Motor neuron (in vitro differentiated cells): Measurements from ENCODE around the gene KDM7A. TPM values are rescaled to one million over a fixed set of nuclear protein-coding genes. Genes with fewer than 3 reads are reported as not detected.
A peak's percentile ranks its signal among the peaks of the same experiment; 100 is the strongest.

ENCODE experiments used
- ATAC-seq, 8 experiments: fragments of 200-7000 bp; cut with Tn5 transposase; replicated peaks in 6 of 8; 2 replicates each; pipeline ENCODE4 v1.8.0; 2021; ENCODE audit warnings: mild to moderate bottlenecking in 8 of 8, moderate library complexity in 8 of 8
- H3K27ac ChIP-seq, 2 donors: fragments of 250-450 bp; sonication (Bioruptor Pico); 2 replicates each; pipeline ENCODE4 v1.9.0; 2021; ENCODE audit warnings: antibody characterized with exemption in 2 of 2, mild to moderate bottlenecking in 2 of 2, moderate library complexity in 1 of 2
- H3K4me1 ChIP-seq, 2 donors: fragments of 250-450 bp; sonication (Bioruptor Pico); replicated peaks in 1 of 2; 2 replicates each; pipeline ENCODE4 v1.6.1; 2021; ENCODE audit warnings: antibody characterized with exemption in 2 of 2, mild to moderate bottlenecking in 2 of 2, moderate library complexity in 1 of 2
- H3K4me3 ChIP-seq, 5 donors: fragments of 250-450 bp; sonication (Bioruptor Pico); 2 replicates each; pipeline ENCODE4 v1.9.0; 2021; ENCODE audit warnings: antibody characterized with exemption in 5 of 5, mild to moderate bottlenecking in 5 of 5, moderate library complexity in 4 of 5
- WGBS, 10 experiments: fragments of 450-650 bp; shearing (Covaris generic); methylation state at CpG; one replicate each; pipeline ENCODE4 v1.0.0; 2022; 5-methylcytosine and 5-hydroxymethylcytosine counted together
- in situ Hi-C, 9 experiments: fragments of 400-800 bp; cut with MboI; loops; one replicate each; pipeline ENCODE4 v1.15.0; 2021; ENCODE audit warnings: low sequenced_read_pairs in 9 of 9, low pct_unique_long_range_greater_than_20kb in 2 of 9; ENCODE audit not compliant: unreplicated experiment in 9 of 9
- total RNA-seq, 8 experiments: library from RNA; unstranded; fragments of 300-600 nt; gene quantifications; 2 replicates each; pipeline versions ENCODE4 v1.2.3 to v1.2.4, GENCODE V29; 2022

KDM7A gene
- total RNA-seq, 8 experiments from 2014 or later = 8.6 to 15.5 (median 9.8) TPM

DNA sequence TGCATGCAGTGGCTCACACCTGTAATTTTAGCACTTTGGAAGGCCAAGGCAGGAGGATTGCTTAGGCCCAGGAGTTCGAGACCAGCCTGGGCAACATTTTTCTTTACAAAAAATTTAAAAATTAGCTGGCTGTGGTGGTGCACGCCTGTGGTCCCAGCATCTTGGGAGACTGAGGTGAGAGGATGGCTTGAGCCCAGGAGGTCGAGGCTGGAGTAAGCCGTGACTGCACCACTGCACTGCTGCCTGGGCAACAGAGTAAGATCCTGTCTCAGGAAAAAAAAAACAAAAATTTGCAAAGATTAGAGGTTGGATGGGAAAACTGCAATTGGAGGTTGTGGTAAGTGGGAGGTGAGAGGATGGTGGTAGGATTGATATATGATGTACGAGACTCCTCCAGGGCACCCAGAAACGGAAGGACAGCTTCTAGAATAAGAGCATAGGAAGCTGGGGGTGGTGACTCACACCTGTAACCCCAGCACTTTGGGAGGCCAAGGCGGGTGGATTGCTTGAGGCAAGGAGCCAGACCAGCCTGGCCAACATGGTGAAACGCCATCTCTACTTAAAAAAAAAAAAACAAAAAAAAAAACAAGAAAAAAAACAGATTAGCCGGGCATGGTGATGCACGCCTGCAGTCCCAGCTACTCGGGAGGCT lies 94.9 kb downstream of the KDM7A start:
- Histone ChIP-seq H3K4me3 (no peak overlapping the region), H3K27ac (no peak overlapping the region), H3K4me1 (no peaks in the 10 kb centered on the region)
- in situ Hi-C loops = no loop called here
- WGBS, 10 experiments = 78 to 98% (median 91%) methylated on average over 4 to 10 of the region's 11 CpGs
- no peak for ATAC-seq

- ATAC-seq = no peak
- 0 to 95% (median 68%) methylated on average over 1 to 7 of the region's 7 CpGs; no CpG with 5 or more reads in 2 of the 10 experiments for WGBS, 10 experiments
- Histone ChIP-seq H3K4me3 (no peak overlapping the region), H3K4me1 (no peaks in the 10 kb centered on the region), H3K27ac (no peak overlapping the region)
- in situ Hi-C loops = no loop called here
Measured at GRCh38 chr7:140080919-140081318, 95.9 kb downstream of the KDM7A start.

DNA sequence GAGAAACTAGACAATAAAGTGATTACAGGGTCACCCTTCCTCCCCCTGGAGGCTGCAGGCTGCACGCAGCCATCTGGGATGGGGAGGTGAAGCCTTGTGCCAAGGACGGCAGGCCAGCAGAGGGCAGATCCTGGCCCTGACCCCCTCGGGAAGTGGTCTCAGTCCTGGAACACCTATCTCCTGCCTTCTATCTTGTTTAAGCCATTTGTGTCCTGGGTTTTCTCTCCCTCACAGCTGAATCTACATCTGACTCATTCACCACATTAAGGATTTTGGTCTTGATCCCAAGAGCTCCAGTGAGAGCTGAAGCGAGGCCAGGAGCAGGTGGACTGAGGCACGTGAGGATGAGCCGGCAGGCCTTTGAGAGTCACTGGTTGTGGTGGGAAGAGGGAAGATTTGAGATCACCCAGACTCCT lies 97.7 kb downstream of the KDM7A start:
- ATAC-seq = peak in 3 of 8 experiments; percentile 59 to 84 (median 79)

DNA sequence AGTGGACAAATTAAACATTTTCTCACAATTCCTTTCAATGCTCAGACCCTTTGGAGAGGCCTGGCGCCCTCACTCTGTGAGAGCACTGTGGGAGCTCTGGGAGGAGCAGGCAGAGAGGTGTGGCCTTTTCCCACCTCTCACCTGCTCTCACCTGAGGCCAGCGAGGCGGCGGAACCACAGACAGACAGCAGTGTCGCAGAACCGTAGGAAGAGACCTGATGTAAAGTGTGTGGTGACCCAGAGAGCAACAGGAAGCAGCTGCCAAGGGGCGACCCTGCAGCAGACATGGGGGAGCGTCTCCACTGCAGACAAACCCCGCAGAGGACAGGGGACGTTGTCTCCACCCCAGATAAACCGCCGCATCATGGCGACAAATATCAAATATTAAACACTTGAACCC lies 98.4 kb downstream of the KDM7A start:
- in situ Hi-C loops = no loop called here
- Histone ChIP-seq H3K4me1 (no peaks in the 10 kb centered on the region), H3K27ac (no peak overlapping the region), H3K4me3 (no peak overlapping the region)
- ATAC-seq = no peak
- 20 to 100% (median 90%) methylated on average over 2 to 13 of the region's 13 CpGs; no CpG with 5 or more reads in 2 of the 10 experiments for WGBS, 10 experiments

More for the DNA sequence above, 97.7 kb downstream of the KDM7A start:
- in situ Hi-C loops = no loop called here
- H3K27ac ChIP-seq = no peak overlapping the region
- H3K4me1 ChIP-seq = no peaks in the 10 kb centered on the region
- WGBS, 10 experiments = 27 to 100% (median 61%) methylated on average over 2 to 5 of the region's 6 CpGs; no CpG with 5 or more reads in 4 of the 10 experiments
- no peak overlapping the region for H3K4me3 ChIP-seq

GRCh38 chr7:140074780-140075179 lies 102.0 kb downstream of the KDM7A start:
- in situ Hi-C loops = loop anchor here in 1 of 9 experiments (25.0 kb wide), 1 partner anchor 238 kb away; no protein-coding TSS in a partner anchor
- H3K4me1 ChIP-seq = no peaks in the 10 kb centered on the region
- 14 to 90% (median 76%) methylated on average over 1 to 6 of the region's 6 CpGs; no CpG with 5 or more reads in 1 of the 10 experiments for WGBS, 10 experiments
- no peak overlapping the region for H3K4me3 ChIP-seq
- no peak for ATAC-seq
- no peak overlapping the region for H3K27ac ChIP-seq

- no peak for ATAC-seq
- Histone ChIP-seq H3K4me3 (no peak overlapping the region), H3K27ac (no peak overlapping the region), H3K4me1 (no peaks in the 10 kb centered on the region)
- in situ Hi-C loops = loop anchor here in 1 of 9 experiments (25.0 kb wide), 1 partner anchor 242 kb away; no protein-coding TSS in a partner anchor
Measured at GRCh38 chr7:140070546-140070945, 106.2 kb downstream of the KDM7A start.

GRCh38 chr7:140069298-140069949 lies 107.4 kb downstream of the KDM7A start:
- Histone ChIP-seq H3K4me1 (no peaks in the 10 kb centered on the region), H3K27ac (no peak overlapping the region), H3K4me3 (no peak overlapping the region)
- no peak for ATAC-seq
- in situ Hi-C loops = loop anchor here in 1 of 9 experiments (25.0 kb wide), 1 partner anchor 243 kb away; no protein-coding TSS in a partner anchor
- 52 to 100% (median 89%) methylated on average over 1 to 4 of the region's 4 CpGs for WGBS, 10 experiments

DNA sequence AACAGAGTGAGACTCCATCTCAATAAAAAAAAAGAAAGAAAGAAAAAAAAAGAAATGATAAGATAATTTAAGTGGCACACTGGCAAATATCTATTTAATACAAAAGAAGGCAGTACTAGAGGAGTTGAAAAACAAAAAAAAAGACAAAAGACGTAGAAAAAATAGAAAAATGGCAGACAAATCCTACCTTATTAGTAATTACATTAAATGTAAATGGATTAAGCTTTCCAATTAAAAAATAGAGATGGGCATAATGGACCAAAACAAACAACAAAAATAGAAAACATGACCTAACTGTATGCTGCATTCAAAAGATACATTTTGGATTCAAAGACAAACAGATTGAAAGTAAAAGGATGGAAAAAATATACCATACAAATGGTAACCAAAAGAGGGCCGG lies 108.8 kb downstream of the KDM7A start:
- ATAC-seq = no peak
- Histone ChIP-seq H3K4me3 (no peak overlapping the region), H3K4me1 (no peaks in the 10 kb centered on the region), H3K27ac (no peak overlapping the region)
- in situ Hi-C loops = loop anchor here in 1 of 9 experiments (25.0 kb wide), 1 partner anchor 244 kb away; no protein-coding TSS in a partner anchor
- 3 to 100% (median 57%) methylated on average over 1 to 2 of the region's 2 CpGs for WGBS, 10 experiments

DNA sequence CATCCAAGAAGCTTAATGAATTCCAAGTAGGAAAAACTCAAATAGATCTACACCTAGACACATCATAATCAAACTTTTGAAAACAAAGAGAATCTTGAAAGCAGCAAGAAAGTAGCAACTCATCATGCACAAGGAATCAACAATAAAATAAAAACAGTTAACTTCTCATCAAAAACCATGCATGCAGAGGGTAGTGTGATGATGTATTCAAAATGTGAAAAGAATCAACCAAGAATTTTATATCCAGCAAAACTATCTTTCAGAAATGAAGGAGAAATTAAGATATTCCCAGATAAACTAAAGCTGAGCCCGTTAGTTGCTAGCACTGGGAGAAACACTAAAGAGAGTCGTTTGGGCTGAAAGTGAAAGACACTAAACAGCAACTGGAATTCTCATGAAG lies 109.7 kb downstream of the KDM7A start:
- Histone ChIP-seq H3K4me3 (no peak overlapping the region), H3K4me1 (no peaks in the 10 kb centered on the region), H3K27ac (no peak overlapping the region)
- WGBS, 10 experiments = 0 to 88% (median 67%) methylated on average over 2 of the region's 2 CpGs; no CpG with 5 or more reads in 1 of the 10 experiments
- in situ Hi-C loops = loop anchor here in 1 of 9 experiments (25.0 kb wide), 1 partner anchor 245 kb away; no protein-coding TSS in a partner anchor
- no peak for ATAC-seq

DNA sequence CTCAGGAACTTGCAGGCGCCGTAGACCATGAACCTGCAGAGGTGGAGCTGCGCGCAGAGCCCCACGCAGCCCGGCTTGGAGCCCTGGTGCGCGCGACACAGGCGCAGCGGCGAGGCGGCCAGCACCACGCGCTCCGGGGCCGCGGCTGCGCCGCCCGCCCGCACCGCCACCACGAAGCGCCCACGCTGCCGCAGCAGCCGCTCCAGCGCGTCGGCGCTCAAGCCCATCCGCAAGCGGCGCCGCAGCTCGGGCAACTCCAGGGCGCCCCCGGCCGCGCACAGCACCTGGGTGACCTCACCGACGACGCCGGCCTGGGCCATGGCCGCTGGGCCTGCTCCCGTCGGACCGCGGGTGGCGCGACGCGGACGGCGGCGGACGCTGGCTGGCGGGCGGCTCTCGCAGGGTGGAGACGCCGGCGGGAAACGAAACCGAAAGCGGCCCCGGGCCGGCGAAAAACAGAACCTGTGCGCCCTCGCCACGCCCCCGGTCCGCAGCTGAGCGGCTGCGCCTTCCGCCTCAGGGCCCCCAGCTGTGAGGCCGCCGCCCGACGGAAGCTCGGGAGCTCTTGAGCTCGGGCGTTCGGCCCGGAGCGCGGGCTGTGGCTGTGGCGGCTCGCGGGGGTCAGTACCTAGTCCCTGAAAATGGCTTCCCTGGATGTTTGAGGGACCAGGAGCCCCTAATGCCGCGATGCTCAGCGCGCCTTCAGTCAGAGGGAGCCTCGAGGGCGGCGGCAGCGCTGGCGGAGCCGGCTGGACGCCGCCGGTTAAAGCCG lies 114.1 kb downstream of the KDM7A start, which contains the start of gene PARP12:
PARP12 (minus strand) TSS at position 424 of the 772 bp plus-strand sequence; CDS start at position 320, 104 bp downstream.
- H3K4me3 ChIP-seq = peak within 1 kb of the TSS; percentile 33 to 51 (median 37)
- 0% methylated on average over 25 of the region's 106 CpGs; no CpG with 5 or more reads in 9 of the 10 experiments for whole genome bisulfite sequencing, 10 experiments
- H3K4me1 ChIP-seq = no peaks in the 10 kb centered on the region
- H3K27ac ChIP-seq = no peak within 1 kb of the TSS
- peak; percentile 76 to 91 (median 88) for ATAC-seq
- in situ Hi-C loops = loop anchor here in 1 of 9 experiments (25.0 kb wide), 1 partner anchor 250 kb away; no protein-coding TSS in a partner anchor

DNA sequence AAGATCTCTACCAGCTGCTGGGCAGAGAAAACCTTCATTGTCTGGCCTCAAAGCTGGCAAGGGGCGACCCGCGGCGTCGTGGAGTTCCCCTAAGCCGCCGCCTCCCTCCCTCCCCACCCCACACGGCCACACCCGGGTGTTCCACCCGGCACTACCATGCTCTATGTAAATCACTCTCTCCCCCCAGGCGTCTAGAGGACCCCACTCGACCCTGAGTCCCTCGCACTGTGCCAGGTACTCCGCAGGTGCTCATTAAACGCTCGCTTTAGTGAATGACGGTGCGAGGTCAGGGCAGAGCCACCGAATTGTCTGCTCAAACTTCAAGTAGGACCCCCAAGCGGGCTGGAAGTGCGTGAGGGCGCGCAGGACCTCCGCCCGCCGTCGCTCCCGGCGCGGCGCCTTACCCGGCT lies 114.7 kb downstream of the KDM7A start:
- WGBS, 10 experiments = no CpG with 5 or more reads among the region's 32 CpGs
- Histone ChIP-seq H3K27ac (no peak overlapping the region), H3K4me3 (peak overlapping the region; percentile 33 to 51 (median 37)), H3K4me1 (no peaks in the 10 kb centered on the region)
- in situ Hi-C loops = loop anchor here in 1 of 9 experiments (25.0 kb wide), 1 partner anchor 250 kb away; no protein-coding TSS in a partner anchor
- ATAC-seq = peak in 4 of 8 experiments; percentile 3 to 27 (median 14)

GRCh38 chr7:140061607-140061930 lies 115.2 kb downstream of the KDM7A start:
- no peak overlapping the region for H3K27ac ChIP-seq
- 100% methylated on average over 1 of the region's 2 CpGs; no CpG with 5 or more reads in 7 of the 10 experiments for WGBS, 10 experiments
- no peaks in the 10 kb centered on the region for H3K4me1 ChIP-seq
- ATAC-seq = no peak
- H3K4me3 ChIP-seq = no peak overlapping the region
- in situ Hi-C loops = loop anchor here in 1 of 9 experiments (25.0 kb wide), 1 partner anchor 251 kb away; no protein-coding TSS in a partner anchor
